H4 (cell line): ENCODE measurements around the gene CBX7. TPM values are rescaled to one million over a fixed set of nuclear protein-coding genes. Genes with fewer than 3 reads are reported as not detected.

ENCODE experiments used
- DNase-seq: peaks from one replicate; pipeline ENCODE4 v3.0.0-alpha.2; 2015; ENCODE audit warnings: low spot score
- total RNA-seq: library from RNA; depleted of rRNA; stranded (reverse); fragments of >200 nt; shearing (Covaris generic); gene quantifications from 2 replicates; pipeline ENCODE4 v1.2.3, GENCODE V29; 2014; rRNA removed

The CBX7 gene
- total RNA-seq, 1 experiment from 2014 or later: 0.37 TPM

DNA sequence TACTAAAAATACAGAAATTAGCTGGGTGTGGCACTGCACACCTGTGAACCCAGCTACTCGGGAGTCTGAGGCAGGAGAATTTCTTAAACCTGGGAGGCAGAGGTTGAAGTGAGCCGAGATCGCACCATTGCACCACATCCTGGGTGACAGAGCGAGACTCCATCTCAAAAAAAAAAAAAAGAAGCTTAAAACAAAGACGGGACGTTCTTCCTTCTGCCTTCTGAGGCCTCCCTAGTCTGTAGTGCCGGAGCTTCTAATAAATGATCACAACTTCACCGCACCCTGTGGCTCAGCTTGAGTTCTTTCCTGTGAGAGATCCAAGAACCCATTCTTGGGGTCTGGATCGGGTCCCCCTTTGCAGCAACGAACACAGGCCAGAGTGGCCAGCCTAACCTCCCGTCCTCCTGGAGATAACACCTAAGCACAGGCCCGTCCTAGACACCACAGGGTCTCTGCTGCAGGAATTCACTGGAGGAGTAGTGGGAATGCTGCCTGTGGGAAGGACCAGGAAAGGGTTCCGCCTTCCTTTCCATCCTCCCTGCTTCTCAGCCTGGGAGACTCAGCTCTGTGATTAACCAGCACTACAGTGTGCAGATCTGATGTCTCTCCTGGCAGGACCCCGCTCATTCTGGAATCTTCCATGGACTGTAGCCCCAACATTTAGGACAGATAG is 57.6 kb downstream of the CBX7 start:
- no peak for DNase-seq

DNA sequence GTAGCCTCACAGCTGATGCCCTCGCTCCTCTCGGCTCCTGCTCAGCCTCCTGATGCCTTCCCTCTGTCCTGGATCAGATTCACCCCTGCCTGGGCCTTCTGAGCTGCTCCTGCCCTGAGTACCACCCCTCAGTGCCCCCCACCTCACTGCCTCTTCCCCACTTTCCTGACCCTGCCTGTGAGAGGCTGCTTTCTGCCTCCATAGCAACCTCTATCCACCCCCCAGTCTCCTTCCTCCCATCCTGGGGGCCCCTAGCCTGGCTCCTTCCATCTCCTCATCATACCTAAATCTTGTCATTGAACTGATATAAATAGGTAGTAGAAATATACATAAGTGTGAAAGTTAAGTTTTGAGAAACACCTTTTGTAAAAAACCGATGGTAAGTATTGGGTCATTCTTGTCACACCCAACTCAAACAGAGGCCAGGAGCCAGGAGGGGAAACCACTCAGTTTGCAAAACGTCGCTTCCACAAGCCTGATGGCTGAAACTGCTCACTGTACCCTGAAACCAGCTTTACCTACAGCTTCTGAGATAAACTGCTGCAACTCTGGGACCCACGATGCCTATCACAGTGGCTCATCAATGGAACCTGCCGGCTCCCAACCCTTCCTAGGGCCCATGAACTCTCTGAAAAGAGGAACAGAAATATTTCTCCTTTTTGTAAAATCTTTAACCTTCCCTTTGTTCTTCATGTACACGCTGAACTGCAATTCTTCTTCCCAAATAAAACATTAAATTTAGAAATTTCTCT is 60.2 kb downstream of the CBX7 start:
- DNase-seq: no peak

DNA sequence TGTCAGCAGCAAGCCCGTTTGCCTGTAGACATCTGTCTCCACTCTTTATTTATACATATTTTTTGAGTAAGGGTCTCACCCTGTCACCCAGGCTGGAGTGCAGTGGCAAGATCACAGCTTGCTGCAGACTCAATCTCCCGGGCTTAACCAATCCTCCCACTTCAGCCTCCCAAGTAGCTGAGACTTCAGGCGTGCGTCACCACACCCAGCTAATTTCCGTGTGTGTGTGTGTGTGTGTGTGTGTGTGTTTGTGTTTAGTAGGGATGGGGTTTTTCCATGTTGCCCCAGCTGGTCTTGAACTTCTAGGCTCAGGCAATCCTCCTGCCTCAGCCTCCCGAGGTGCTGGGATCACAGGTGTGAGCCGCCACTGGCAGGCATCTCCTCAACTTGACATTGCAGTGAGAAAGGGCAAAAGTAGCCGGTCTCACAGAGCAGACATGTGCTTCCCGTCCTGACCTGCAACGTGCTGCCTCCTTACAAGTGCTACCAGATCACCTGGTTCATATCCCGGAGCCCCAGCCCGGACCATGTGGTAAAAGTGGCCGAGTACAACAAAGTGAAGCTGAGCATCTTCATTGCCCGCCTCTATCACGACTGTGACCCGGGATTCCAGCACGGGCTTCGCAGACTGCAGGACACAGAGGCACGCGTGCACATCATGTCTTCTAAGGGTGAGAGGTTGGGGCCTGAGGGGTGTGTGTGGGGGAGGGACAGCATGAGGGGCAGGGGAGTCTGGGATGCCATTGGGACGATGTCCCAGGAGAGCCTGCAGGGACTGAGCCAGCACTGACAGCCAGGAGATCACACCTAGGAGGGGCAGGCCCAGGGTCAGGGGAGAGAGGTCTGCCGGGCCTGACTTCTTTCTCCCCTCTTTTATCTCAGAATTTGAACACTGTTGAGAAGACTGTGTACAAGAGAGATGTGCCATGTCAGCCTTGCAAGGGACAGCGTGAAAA is 61.1 kb downstream of the CBX7 start:
- DNase-seq: no peak

- peak; percentile 72 for DNase-seq
These were observed 61.9 kb downstream of the CBX7 start for GRCh38 chr22:39090426-39091064.

DNA sequence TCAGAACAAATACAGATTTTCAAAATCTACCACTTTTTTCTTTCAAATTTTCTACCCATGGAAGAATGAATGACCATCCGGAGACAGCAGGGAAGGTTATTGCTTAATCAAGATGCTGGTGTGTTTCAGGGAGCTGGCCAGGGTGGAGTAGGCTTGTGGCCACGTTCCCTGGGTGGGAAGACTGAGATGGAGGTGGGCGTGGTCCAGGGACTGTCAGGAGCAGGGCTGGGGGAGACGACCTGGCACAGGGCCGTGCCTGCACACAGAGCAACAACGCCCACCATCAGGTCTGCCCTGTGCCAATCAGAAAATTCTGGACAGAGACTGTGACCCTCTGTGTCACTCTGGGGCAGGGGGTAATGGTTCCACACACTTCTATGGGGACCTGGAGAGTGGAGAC is 62.6 kb downstream of the CBX7 start:
- no peak for DNase-seq

DNA sequence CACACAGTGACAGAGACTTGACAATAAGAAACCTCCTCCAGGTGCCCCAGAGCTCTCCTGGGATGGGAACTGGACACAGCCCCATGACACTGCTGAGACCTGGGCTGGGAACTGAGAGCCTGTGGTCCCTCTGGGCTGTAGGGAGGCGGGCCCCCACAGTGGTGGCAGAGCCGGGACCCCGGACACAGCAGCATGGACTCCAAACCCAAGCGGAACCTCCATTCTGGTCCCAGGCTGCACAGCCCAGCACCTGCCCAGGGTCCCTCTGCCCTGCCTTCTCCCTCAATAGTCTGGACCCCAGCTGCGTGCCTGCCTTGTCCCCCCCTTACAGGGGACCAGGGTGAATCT is 63.8 kb downstream of the CBX7 start:
- DNase-seq: no peak

DNA sequence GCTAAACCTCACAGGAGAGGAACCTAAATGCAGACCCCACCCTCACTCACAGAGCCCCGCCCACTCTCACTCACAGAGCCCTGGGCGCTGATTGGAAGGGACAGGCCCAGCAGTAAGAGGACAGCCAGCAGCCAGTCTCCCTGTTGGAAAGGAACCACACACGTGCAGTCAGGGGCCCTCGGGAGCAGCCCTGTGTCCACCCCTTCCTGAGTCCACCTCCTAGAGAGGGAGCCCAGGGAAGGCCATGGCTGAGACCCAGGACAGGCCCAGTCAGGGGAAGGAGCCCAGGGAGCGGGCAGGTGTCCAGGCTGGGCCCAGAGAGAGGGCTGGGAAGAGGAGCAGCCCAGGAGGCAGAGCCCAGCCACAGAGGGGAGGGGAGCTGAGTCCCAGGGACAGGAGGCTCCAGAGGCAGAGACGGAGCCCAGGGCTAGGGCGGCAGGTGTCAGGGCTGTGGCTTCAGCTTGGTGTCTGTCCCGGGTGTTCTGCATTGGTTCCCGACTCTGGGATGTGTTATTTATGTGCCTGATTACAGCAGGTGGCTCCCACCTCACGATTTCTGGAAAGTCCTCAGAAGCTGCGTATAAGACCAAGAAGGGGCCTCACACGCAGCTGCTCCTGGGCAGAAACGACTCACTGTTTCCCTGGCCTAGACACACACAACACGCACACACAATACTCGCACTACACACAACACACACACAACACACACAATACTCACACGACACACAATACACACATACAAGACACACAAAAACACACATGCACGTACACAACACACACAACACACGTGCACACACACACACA is 64.4 kb downstream of the CBX7 start:
- no peak for DNase-seq

DNA sequence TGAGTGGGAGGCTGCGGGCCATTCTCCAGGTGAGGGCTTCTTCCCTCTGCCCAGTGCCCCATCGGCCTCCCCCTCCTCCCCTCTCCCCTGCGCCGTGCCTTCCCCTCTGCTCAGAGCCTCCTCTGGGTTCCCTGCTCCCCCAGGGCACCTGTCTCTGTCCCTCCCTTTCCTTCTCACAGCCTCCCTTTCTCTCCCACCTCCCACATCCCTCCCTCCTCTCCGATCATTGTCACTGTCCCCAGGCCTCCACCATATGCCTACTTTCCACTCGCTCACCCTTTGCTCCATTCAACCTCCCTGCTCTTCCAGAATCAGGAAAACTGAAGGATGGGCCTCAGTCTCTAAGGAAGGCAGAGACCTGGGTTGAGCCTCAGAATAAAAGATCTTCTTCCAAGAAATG is 65.4 kb downstream of the CBX7 start:
- DNase-seq: no peak

- no peak for DNase-seq
These were observed 67.8 kb downstream of the CBX7 start for GRCh38 chr22:39084666-39085065.

DNA sequence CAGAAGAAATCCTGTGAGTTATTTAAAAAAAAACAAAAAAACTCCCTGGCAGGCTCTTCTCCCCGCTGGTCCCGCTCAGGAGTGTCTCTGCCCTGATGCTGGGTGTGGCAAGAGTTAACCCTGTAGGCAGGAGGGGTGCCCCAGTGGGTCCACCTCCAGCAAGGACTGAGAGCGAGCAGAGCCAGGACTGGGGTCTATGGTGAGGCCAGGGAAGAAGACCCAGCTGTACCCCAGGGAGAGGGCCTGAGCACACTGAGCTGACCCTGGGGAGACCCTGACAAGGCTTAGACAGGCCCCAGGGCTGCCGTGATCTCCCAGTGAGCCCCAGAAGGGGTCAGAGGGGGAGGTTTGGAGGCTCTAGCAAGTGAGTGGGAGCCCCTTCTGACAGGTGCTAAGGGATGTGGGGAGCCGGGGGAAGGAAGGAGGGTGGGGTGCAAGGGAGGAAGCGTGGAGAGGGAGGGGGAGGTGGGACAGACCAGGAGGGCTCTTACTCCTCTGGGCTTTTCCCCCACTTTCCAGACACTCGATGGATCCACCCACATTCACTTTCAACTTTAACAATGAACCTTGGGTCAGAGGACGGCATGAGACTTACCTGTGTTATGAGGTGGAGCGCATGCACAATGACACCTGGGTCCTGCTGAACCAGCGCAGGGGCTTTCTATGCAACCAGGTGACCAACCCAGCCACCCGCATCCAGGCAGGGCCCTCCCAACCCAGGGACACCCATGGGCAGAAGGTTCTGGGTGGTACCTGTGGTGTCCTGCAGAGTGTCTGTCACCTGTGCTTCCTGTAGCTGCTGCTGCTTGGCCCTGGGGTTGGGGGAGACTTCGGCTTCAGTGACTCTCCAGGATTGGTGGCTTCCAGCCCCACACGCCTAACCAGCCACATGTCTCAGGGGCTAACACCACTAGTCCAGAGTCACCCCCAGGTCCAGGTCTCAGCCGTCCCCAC is 69.0 kb downstream of the CBX7 start:
- DNase-seq: no peak

GRCh38 chr22:39081598-39081997 is 70.9 kb downstream of the CBX7 start:
- DNase-seq: no peak

- no peak for DNase-seq
These were observed 71.5 kb downstream of the CBX7 start for GRCh38 chr22:39081016-39081415.

Other genes starting within 250 kb of the CBX7 start
- not detected in 2 replicates for gene APOBEC3A, start 195.1 kb downstream of the CBX7 start, total RNA-seq
- 8.4 and 13.6 TPM in 2 replicates for gene APOBEC3B, start 170.3 kb downstream of the CBX7 start, total RNA-seq
- gene APOBEC3C, start 138.4 kb downstream of the CBX7 start, total RNA-seq: 7.2 and 8.0 TPM in 2 replicates
- gene APOBEC3D, start 131.6 kb downstream of the CBX7 start, total RNA-seq: 0.84 and 1.1 TPM in 2 replicates
- gene APOBEC3F, start 111.8 kb downstream of the CBX7 start, total RNA-seq: 1.7 and 9.2 TPM in 2 replicates
- gene APOBEC3G, start 75.4 kb downstream of the CBX7 start, total RNA-seq: 23.6 and 31.9 TPM in 2 replicates
- 1.4 and 2.6 TPM in 2 replicates for gene APOBEC3H, start 55.4 kb downstream of the CBX7 start, total RNA-seq
- 0.14 TPM in 1 of 2 replicates, not detected in the other for gene PDGFB, start 92.3 kb upstream of the CBX7 start, total RNA-seq
- gene RPL3, start 166.9 kb upstream of the CBX7 start, total RNA-seq: 2,177 and 2,312 TPM in 2 replicates
- gene SYNGR1, start 197.3 kb upstream of the CBX7 start, total RNA-seq: 19.9 and 23.0 TPM in 2 replicates
- 8.6 and 17.1 TPM in 2 replicates for gene TAB1, start 247.1 kb upstream of the CBX7 start, total RNA-seq